HG03175 (cell line): ENCODE measurements around the gene SYT8.

Experiments
- ATAC-seq: cut with Tn5 transposase; IDR thresholded peaks from one replicate; pipeline ENCODE4 v1.9.1; 2021; ENCODE audit warnings: mild to moderate bottlenecking, moderate library complexity; ENCODE audit not compliant: unreplicated experiment

Gene SYT8

DNA sequence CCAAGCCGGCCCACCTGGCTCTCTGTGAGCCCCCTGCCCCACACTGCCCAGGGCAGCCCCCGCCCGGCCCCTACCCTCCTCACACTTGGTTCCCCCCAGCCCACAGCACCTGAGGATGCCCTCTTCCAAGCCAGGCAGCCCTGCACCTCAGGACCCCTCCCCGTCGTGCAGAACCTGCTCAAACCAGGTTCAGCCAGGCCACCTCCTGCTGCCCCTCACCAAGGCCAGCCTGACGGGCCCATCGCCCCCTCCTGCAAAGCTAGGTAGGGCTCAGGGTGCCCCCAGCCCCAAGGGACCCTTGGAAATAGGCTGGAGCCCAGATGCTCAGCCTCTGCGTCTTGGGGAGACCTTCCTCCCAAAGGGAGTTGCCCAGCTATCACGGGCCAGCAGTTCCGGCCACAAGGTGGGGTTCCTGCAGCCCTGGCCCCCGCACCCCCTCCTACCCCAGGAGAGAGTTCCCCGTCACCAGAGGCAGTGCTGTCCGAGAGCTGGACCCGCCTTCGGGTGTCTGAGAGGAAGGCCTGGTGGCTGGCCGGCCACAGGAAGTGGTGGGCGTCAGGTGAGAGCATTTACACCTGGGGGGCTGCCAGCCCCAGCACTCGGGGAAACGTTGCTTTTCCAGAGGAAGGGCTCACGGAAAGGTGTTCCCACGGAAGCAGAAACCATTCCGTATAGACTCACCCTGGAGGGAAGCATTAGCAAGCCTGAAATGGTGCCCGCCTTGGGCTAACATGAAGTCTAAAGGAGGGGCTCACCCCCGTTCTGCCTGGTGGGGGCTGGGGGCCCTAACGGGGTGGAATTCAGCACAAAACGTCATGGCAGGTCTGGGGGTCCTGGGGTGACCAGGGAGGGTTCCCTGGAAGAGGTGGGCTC, 3.2 kb upstream of the SYT8 start:
- ATAC-seq: no peak

DNA sequence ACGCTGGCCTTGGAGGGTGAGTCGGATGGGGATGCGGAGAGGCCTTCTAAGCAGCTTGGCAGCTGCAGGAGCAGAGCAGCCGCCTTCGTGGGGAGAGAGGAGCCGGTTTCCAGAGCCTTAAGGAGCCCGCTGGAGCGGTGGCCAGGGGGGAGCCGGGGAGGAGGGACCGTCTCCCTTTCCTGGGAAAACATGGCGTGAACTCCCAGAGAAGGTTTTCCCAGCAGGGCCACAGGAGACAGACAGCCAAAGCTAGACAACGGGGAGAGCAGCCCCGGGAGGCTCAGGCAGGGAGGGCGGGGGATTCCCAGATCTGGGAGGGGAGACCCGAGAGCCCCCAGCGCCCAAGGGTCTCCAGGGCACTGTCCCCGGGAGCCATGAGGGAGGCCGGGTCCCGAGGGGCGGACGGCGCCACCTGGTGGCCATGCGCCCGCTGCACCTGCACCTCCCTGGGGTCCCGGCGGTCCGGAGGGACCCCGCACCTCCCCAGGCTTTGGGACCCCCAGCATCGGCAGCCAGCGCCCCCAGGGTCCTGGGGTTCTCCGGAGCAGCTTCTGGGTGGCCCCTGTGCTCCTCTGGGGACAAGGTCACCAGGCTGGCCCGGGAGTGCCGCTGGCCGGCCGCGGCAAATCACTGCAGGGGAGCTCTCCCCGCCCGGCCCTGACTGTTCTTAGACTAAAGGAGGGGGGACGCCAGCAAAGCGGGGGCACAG, 2.4 kb upstream of the SYT8 start:
- no peak for ATAC-seq

DNA sequence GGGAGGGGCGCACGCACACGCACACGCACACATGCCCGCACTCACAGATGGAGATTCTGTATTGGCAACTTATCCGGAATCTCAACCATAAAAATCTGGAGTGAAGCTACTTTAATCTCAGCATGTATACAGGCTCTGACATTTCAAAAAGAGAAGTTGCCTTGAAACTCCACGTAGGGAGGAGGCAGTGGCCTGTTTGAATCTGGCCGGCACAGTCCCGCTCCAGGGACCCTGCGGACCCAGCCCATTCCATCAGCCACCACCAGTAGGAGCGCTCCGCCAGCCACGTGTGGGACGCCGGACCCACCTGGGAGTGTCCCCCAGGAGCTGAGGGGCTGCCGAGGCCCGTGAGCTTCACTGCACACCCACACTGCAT, 1.9 kb upstream of the SYT8 start:
- ATAC-seq: no peak

DNA sequence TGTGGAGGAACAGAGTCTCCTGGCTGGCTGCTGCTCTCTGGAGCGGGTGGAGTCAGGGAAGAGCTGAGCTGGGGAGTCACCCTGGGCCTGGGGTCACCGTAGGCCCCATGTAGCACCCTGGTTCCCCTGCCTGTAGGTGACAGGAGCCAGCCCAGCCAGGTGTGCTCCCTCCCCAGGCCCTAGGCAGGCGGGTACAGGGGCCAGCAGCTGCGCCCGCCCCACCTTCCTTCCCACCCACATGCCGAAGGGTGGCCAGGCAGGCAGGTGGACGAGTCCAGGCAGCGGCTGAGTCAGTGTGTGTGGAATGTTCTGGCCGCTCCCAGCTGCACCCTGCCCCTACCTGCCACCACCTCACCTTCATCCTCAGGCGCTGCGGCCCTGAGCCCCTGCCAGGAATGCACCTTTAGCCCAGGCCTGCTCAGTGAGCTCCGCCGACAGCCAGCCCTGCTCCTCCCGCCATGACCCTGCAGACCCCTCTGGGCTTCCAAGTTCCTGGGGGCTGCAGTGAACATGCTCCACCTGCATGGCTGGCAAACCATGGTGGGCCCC, 654 bp upstream of the SYT8 start:
- ATAC-seq: no peak

DNA sequence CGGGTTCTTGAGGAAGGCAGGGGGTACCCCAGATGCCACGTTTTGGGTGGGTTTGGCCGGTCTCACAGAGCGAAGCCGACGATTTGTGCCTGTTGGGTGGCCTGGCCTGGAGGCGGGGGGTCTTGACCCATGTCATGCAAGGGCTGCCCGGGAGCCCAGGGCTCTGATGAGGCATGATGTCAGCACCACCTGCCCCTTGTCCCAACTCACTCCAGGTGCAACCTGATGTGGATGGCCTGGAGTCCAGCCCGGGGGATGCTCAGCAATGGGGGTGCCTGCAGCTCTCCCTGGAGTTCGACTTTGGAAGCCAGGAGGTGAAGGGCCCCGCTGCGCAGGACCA, 851 bp downstream of the SYT8 start:
- ATAC-seq: no peak

DNA sequence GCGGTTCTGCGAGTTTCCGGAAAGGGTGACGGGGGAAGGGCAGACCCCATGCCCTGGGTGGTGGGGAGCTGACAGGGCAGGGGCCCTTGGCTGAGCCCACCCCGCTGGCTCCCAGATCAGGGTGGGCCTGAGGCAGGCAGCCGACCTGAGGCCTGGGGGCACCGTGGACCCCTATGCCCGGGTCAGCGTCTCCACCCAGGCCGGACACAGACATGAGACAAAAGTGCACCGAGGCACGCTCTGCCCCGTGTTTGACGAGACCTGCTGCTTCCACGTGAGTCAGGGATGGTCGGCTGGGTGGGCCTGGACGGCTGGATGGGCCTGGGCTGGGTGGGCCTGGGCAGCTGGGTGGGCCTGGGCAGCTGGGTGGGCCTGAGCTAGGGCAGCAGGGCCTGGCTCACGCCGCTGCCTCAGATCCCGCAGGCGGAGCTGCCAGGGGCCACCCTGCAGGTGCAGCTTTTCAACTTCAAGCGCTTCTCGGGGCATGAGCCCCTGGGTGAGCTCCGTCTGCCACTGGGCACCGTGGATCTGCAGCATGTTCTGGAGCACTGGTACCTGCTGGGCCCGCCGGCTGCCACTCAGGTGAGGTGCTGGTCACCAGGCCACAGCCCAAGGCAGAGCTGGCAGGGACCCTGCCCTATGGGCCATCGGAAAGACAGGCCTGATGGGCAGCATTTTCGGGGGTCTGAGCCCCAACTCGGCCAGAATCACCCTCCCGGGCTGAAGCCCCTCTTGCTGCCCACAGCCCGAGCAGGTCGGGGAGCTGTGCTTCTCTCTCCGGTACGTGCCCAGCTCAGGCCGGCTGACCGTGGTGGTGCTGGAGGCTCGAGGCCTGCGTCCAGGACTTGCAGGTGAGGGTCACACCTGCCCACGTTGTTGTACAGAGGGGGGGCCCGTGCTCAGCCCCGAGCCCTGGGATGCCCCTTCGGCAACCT, 1.5 kb downstream of the SYT8 start:
- ATAC-seq: no peak

DNA sequence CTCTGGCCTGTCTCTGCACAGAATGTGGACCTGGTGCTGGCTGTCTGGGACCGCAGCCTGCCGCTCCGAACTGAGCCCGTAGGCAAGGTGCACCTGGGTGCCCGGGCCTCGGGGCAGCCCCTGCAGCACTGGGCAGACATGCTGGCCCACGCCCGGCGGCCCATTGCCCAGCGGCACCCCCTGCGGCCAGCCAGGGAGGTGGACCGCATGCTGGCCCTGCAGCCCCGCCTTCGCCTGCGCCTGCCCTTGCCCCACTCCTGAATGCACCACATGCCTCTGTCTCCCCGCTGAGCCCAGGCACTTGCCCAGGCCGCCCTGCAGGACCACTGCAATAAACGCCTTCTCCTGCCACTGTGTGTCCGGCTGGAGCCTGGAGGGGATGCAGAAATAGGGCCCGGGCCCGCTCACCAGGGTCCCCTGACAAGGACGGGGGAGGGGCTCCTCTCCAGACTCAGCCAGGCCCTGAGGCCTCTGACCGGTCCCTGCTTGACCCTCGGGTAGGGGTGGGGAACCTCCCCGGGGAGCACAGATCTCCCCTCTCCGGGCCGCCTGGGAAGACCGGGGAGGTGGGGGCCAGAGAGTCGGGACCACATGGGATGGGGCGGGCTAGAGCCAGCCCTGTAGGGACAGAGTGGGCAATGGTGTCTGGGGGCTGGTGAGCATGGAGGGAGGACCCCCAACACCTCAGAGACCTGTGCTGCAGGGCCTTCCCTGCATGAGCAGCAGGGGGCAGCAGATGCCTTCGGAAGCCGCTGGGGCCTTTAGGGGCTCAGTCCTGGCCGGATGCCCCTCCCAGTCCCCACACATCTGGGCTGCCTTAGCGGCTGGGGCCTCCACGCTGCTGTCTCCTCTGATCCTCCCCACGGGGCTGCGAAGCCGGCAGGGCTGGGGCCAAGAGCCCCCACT, 2.6 kb downstream of the SYT8 start:
- peak; percentile 74 for ATAC-seq

DNA sequence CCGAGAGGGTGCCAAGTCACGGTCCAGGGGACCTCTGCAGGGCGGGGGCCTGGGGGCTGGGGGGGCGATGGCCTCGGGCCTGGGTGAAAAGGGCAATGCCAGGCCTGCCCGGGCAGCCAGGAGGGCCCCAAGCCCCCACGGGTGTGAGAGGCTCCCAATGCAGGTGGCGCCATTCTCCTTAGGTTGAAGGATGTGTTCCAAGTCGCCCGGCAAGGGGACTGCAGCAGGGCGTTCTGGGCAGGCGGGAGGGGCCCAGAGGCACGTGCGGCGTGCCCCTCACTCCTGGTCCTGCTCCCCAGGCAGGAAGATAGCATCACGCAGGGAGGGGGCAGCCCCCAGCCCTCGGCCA, 3.3 kb downstream of the SYT8 start:
- no peak for ATAC-seq

DNA sequence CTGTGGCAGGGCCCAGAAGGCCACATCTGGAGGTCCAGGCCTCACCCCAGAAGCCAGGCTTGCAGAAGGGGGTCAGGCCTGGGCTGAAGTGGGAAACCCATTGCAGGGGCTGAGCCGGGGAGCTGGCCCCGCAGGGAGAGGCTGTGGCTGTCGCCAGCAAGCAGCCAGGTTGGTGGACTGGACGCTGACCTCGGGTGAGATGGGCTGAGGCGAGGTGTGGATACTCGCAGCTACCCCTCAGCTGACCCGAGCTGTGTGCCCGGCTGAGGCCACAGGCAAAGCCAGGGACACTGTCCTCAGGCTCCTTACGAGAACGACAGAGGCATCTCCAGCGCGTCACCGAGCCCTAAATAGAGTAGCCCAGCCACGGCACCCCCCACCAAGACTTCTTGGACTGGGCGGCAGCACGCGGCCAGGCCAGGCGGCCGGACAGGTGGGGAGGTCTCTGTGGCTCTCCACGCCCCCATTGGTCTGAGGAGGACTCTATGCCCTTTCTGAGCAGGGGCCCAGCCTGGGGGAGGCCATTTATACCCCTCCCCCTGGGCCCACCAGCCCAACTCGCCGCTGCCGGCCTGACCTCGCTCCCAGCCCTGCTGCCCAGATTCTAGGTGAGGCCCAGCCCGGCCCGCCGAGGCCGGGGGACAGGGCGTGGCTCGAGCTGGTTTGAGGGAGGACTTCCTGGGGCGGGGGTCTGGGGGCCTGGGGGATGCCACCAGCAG, 3.8 kb downstream of the SYT8 start, which contains the start of gene TNNI2:
Gene TNNI2, plus strand, starts transcription at position 556 of the 719 bp plus-strand sequence. CDS start 716 bp downstream, outside the sequence.
- ATAC-seq: no peak

DNA sequence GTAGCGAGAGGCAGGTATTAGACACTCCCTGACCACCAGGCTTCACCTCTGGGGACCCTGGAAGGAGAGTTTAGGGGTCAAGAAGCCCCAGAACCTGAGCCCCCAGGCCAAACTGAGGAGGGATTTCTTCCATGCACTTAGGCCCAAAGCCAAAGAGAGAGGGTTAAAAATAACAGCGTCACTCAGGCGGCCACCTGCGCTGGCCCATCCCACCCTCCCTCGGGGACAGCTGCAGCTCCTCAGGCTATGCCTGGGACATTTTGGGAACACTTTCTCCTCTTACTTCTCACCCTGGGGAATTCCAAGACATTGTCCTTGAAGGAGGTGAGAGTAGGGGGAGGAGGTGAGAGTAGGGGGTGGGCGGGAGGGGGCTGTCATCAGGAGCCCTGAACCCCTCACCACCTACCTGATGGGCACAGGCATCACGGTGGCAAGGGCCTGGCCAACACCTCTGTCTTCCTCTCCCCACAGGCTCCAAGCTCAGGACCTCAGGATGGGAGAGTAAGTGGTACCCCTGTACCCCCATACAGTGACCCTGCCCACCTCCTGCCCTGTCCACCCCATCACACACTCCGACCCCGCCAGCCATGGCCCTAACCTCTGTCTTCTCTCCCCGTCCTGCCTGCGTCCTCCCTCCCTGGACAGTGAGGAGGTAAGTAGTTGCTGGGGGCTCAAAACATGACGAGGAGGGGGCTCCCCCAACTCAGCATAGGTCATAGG, 4.6 kb downstream of the SYT8 start:
- no peak for ATAC-seq

DNA sequence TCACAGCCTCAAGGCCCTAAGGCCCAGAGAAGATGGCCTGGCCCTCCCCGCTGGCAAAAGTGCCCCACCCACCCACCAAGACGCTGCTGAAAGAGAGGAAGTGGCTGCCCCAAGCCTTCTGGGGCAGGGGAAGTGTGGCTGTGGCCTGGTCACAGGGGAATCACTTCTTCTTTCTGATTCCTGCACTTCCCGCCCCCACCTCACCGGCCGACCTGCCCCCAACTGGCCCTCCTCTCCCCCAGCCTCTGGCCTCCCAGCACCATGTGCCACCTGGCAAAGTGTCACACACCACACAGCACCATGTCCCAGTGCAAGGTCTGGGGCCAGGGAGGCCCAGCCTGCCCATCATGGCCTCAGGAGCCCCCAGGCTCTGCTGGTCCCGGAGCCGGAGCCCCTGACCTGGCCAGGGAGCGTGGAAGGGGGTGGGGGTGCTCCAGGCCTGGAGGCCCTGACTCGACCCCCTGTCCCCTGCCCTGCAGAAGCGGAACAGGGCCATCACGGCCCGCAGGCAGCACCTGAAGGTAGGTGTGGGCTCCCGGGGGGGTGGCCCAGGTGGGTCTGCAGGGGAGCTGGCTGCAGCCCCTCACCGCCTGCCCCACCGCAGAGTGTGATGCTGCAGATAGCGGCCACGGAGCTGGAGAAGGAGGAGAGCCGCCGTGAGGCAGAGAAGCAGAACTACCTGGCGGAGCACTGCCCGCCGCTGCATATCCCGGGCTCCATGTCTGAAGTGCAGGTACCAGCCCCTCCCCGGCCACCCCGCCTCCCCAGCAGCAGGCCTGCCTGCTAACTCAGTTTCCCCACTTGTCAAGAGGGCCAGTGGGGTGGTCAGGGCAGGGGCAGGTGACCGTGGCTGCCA, 5.4 kb downstream of the SYT8 start:
- ATAC-seq: peak; percentile 46

DNA sequence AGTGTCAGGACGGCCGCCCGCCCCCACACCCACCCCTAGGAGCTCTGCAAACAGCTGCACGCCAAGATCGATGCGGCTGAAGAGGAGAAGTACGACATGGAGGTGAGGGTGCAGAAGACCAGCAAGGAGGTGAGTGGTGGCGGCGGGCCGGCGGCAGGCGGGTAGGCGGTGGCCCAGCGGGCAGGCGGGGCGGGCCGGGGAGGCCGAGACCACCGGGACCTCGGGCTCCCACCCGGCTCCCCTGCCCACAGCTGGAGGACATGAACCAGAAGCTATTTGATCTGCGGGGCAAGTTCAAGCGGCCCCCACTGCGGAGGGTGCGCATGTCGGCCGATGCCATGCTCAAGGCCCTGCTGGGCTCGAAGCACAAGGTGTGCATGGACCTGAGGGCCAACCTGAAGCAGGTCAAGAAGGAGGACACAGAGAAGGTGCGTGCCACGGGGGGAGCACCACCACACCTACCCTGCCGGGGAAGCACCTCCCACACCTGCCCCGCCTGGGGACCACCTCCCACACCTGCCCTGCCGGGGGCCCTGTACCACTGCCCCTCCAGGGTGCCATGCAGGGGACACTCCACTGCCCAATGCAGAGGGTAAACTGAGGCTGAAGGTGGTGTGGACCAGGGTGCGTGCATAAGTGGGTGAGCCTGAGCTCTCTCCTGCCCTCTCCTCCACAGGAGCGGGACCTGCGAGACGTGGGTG, 6.1 kb downstream of the SYT8 start:
- no peak for ATAC-seq

DNA sequence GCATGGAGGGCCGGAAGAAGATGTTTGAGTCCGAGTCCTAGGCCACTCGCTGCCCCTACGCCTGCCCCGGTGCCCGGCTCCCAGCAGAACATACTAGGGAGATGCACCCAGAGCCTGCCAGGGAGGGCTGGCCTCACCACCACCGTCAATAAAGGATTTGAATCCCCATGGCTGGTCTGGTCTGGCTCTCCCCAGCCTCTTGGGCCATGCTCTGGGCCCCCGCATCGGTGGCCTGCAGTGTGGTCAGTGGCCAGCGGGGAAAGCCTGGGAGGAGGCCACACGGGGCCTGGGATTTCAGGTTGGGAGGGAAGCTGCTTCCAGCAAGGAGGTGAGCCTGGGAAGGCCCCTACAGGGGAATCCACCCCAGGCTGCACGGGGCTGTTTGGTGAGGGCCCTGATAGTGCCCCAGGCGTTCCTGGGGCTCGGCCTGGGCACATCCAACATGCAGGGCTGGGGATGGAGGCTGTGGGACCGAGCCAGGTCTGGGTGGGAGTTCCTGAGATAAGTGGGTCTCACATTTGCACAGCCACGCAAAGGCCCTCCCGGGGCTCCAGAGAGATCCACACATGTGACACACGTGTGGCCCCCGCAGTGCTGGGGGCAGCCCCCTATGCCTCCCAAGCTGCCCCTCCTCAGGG, 6.8 kb downstream of the SYT8 start:
- no peak for ATAC-seq

DNA sequence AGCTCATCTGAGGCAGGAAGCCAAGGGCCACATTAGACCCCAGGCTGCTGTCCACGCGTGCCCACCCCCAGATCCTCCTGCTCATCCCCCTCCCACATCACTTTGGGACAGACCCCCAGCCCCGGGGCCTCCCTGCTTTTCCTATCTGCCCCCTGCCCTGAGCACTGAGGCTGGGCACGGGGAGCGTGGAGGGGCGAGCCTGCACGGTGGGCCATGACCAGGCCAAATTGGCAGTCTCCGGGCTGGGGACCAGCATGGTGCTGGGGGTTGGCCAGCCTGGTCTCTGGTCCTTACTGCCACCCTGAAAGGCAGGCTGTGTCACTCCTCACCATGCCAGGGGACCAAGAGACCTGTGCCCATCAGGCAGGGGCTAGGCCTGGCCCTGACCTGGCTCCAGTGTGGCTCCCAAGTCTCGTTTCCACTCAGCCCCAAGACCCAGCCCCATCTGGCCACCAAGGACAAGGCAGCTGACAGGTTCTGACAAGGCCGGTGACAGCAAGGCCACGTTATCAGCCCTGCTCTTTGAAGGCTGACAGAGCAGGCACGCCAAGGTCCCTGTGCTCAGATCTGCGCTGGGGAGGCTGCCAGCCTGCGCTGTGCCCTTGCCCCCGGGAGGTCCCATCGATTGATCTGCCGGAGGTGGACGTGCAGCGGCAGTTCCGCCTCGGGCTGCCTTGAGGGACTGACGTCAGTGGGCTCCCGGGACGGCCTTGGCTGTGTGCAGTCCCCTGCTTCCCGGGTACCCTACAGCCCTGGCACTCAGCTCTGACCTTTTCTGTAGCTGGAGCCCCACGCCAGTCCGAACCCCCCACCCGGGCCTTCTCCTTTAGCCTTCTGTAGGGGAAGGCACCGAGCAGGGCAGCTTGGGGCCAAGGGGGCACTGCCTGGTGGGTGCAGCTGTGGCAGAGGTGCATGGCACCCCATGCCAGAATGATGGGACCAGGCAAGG, 7.6 kb downstream of the SYT8 start:
- no peak for ATAC-seq

DNA sequence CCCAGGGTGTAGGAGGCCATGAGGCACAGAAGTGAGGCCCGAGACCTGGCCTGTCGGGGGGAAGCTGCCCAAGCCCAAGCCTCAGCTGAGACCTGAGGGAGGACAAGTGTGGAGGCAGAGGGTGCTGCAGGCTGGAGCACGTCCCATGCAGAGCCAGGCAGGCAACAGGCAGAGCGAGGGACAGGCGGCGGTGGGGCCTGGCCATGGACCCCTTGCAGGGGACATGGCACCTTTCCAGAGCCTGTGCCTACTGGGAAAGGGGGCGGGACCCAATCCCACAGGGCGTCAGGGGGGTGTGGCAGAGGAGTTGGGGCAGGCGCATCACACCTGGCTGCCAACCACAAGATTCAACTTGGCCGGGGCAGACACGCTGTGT, 8.3 kb downstream of the SYT8 start:
- ATAC-seq: no peak

DNA sequence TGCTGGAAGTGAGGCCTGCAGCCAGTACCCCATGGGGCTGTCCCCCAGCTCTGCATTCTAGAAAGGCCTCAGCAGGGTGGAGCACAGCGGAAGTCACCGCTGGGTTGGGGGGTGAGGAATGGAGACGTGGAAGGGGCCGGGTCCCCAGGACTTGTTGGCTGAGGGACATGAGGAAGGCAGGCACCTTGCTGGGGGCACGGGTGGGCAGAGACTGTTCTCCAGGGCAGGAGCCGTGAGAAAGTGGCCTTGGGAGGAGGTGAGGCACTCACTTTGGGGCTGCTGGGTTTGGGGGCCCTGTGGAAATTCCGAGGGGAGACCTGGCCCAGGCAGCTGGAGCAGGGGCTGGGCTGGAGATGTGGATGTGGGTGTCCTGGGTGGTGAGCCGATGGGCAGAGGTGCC, 9.0 kb downstream of the SYT8 start:
- no peak for ATAC-seq
